Activated CD4-positive, alpha-beta T cell treated with anti-CD3 and anti-CD28 coated beads, Interleukin-2, Interleukin-4, amounts not matched to agents 100 ng/mL and 50 ng/mL, durations not matched to agents 16 hours and 8 hours (primary cell): ENCODE measurements around the gene SLC17A8.
"Not testable (repeated sequence)": the region's sequence is repeated elsewhere in the genome, so short reads cannot be mapped to it uniquely, and the experiment has no call there.

Source experiments
- DNase-seq: peaks from one replicate; pipeline ENCODE4 v3.0.0-alpha.2; 2020; ENCODE audit warnings: low spot score

Gene SLC17A8

GRCh38 chr12:100427078-100427477 is 70.2 kb downstream of the SLC17A8 start:
- DNase-seq = no peak

GRCh38 chr12:100430251-100430650 is 73.4 kb downstream of the SLC17A8 start:
- DNase-seq = not testable (repeated sequence)

- no peak for DNase-seq
These were observed 76.8 kb downstream of the SLC17A8 start for GRCh38 chr12:100433701-100434100.

GRCh38 chr12:100434177-100434576 is 77.3 kb downstream of the SLC17A8 start:
- DNase-seq = no peak

GRCh38 chr12:100435957-100436356 is 79.1 kb downstream of the SLC17A8 start:
- DNase-seq = no peak

- peak; percentile 9 for DNase-seq
These were observed 80.4 kb downstream of the SLC17A8 start for GRCh38 chr12:100437038-100437841.

GRCh38 chr12:100439797-100440196 is 82.9 kb downstream of the SLC17A8 start:
- no peak for DNase-seq

- DNase-seq = no peak
These were observed 85.5 kb downstream of the SLC17A8 start for GRCh38 chr12:100442403-100442802.

- no peak for DNase-seq
These were observed 86.6 kb downstream of the SLC17A8 start for GRCh38 chr12:100443434-100443833.

GRCh38 chr12:100445081-100445481 is 88.2 kb downstream of the SLC17A8 start:
- DNase-seq = no peak

- no peak for DNase-seq
These were observed 90.5 kb downstream of the SLC17A8 start for GRCh38 chr12:100447381-100447780.

GRCh38 chr12:100448656-100449055 is 91.8 kb downstream of the SLC17A8 start:
- DNase-seq = no peak

- no peak for DNase-seq
These were observed 93.9 kb downstream of the SLC17A8 start for GRCh38 chr12:100450735-100451134.

GRCh38 chr12:100453951-100454350 is 97.1 kb downstream of the SLC17A8 start:
- DNase-seq = no peak

- no peak for DNase-seq
These were observed 99.0 kb downstream of the SLC17A8 start for GRCh38 chr12:100455896-100456295.

- DNase-seq = no peak
These were observed 101.3 kb downstream of the SLC17A8 start for GRCh38 chr12:100458191-100458590.

- no peak for DNase-seq
These were observed 103.8 kb downstream of the SLC17A8 start for GRCh38 chr12:100460702-100461101.

- no peak for DNase-seq
These were observed 104.6 kb downstream of the SLC17A8 start for GRCh38 chr12:100461330-100461973.

GRCh38 chr12:100463661-100464060 is 106.8 kb downstream of the SLC17A8 start:
- no peak for DNase-seq

GRCh38 chr12:100464529-100464928 is 107.7 kb downstream of the SLC17A8 start:
- DNase-seq = no peak

- no peak for DNase-seq
These were observed 111.3 kb downstream of the SLC17A8 start for GRCh38 chr12:100468126-100468525.
